ENCODE results near the gene DIP2C. TPM values are rescaled to one million over a fixed set of nuclear protein-coding genes. Genes with fewer than 3 reads are reported as not detected.

Gene DIP2C
- total RNA-seq, 4 donors from 2014 or later = 13.4 to 32.0 (median 18.4) TPM

DNA sequence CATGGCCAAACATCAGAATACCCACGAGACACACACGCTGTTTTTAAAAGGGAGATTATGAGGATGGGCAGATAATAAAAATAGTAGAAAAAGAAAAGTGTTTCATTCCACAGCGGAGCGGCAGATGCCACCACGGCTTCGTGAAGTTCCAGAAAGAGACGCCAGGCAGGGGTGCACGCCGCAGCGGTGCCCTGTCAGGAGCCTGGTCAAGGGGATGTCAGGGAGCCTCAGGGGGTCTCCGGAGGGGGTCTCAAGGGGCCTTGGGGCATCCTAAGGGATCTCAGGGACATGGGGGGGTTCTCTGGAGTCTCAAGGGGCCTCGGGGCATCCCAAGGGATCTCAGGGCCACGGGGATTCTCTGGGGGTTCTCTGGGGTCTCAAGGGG, 300.8 kb downstream of the DIP2C start:
- Histone ChIP-seq H3K27me3 (no peaks in the 10 kb centered on the region), H3K36me3 (peaks cover 0 to 7% (median 0%) of the 10 kb centered on the region in 4 donors), H3K9me3 (no peaks in the 10 kb centered on the region), H3K4me3 (no peak overlapping the region), H3K4me1 (peaks cover 0 to 13% (median 5%) of the 10 kb centered on the region in 4 donors), H3K27ac (peak overlapping the region in 1 of 4 donors; percentile 53)
- in situ Hi-C loops (cut with MboI; ENCODE audit: low pct_ligation_motif_present in 1 of 4, low pct_unique_long_range_greater_than_20kb in 1 of 4, low sequenced_read_pairs in 3 of 4) = no loop called here
- WGBS, 2 donors (ENCODE audit: low coverage in 1 of 2) = 20 to 87% methylated on average over 2 to 13 of the region's 13 CpGs
- intact Hi-C loops (cut with DNase I; ENCODE audit: low total_unique reads) = no loop called here
- TF ChIP-seq, protein P1, sequence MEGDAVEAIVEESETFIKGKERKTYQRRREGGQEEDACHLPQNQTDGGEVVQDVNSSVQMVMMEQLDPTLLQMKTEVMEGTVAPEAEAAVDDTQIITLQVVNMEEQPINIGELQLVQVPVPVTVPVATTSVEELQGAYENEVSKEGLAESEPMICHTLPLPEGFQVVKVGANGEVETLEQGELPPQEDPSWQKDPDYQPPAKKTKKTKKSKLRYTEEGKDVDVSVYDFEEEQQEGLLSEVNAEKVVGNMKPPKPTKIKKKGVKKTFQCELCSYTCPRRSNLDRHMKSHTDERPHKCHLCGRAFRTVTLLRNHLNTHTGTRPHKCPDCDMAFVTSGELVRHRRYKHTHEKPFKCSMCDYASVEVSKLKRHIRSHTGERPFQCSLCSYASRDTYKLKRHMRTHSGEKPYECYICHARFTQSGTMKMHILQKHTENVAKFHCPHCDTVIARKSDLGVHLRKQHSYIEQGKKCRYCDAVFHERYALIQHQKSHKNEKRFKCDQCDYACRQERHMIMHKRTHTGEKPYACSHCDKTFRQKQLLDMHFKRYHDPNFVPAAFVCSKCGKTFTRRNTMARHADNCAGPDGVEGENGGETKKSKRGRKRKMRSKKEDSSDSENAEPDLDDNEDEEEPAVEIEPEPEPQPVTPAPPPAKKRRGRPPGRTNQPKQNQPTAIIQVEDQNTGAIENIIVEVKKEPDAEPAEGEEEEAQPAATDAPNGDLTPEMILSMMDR (IDR thresholded peaks at IDR 0.05) = no peak
- TF ChIP-seq EP300 (IDR thresholded peaks at IDR 0.05; ENCODE audit: low read depth) = no peak
- no peak for TF ChIP-seq POLR2AphosphoS5 (IDR thresholded peaks at IDR 0.05)
- TF ChIP-seq POLR2A (IDR thresholded peaks at IDR 0.05) = no peak
- DNase-seq = no peak

DNA sequence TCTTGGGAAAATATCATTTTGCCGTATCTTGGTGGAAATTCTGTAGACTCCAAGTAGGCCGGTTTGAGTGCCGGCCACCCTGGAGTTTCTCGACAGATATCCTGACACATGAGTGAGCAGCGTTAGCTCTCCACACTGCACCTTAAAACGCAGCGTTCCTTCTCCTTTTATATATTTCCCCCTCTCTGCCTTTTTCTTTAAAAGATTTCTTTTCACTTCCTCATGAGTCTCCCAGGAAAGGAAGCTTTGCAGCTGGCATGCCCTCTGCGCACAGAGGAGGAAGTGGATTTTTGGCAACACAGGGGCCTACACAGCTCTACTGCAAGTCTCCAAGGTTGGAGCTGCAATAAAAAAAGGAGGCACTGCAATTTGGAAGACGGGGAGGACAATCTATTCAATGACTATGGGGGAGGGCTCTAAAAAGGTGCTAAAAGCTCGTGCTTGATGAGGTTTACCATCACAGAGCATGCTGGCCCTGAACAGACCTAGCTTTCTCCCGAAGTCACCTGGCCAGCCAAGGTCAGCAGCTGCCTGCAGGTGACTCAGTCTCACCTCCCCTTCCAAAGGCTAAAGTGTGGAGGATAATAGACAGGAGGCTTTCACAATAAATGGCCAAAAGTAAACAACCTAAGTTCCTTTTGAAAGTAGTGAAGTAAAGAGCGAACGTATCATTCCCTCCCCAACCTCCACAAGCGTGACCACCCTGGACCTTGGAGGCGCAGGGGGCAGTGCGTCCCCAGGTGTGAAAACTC, 301.4 kb downstream of the DIP2C start:
- no peaks in the 10 kb centered on the region for H3K27me3 ChIP-seq
- intact Hi-C loops (cut with DNase I; ENCODE audit: low total_unique reads) (no loop called here), in situ Hi-C loops (cut with MboI; ENCODE audit: low pct_ligation_motif_present in 1 of 4, low pct_unique_long_range_greater_than_20kb in 1 of 4, low sequenced_read_pairs in 3 of 4) (no loop called here)
- 45 to 57% methylated on average over 10 to 16 of the region's 16 CpGs for WGBS, 2 donors (ENCODE audit: low coverage in 1 of 2)
- no peaks in the 10 kb centered on the region for H3K9me3 ChIP-seq
- peaks cover 0 to 7% (median 0%) of the 10 kb centered on the region in 4 donors for H3K36me3 ChIP-seq
- H3K4me3 ChIP-seq = no peak overlapping the region
- no peak for TF ChIP-seq EP300 (IDR thresholded peaks at IDR 0.05; ENCODE audit: low read depth)
- TF ChIP-seq POLR2A (IDR thresholded peaks at IDR 0.05) = no peak
- TF ChIP-seq, protein P1 (IDR thresholded peaks at IDR 0.05) = no peak
- TF ChIP-seq POLR2AphosphoS5 (IDR thresholded peaks at IDR 0.05) = no peak
- DNase-seq = peak; percentile 38
- H3K27ac ChIP-seq = peak overlapping the region in 1 of 4 donors; percentile 53
- peaks cover 0 to 15% (median 7%) of the 10 kb centered on the region in 4 donors for H3K4me1 ChIP-seq

DNA sequence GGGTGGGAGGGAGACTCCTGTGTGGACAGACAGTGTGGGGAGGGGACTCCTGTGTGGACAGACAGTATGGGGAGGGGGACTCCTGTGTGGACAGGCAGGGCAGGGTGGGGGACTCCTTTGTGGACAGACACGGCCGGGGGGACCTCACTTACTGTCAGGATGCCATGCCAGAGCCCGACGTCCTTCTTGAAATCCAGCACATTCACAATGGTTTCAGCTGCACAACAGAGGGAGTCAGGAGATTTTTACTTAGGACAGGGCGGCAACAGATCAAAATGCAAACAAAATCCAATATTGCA, 301.9 kb downstream of the DIP2C start:
- H3K4me3 ChIP-seq = no peak overlapping the region
- H3K4me1 ChIP-seq = peaks cover 0 to 16% (median 8%) of the 10 kb centered on the region in 4 donors
- H3K36me3 ChIP-seq = peaks cover 0 to 8% (median 0%) of the 10 kb centered on the region in 4 donors
- peak overlapping the region in 1 of 4 donors; percentile 53 for H3K27ac ChIP-seq
- in situ Hi-C loops (cut with MboI; ENCODE audit: low pct_ligation_motif_present in 1 of 4, low pct_unique_long_range_greater_than_20kb in 1 of 4, low sequenced_read_pairs in 3 of 4) = no loop called here
- no peaks in the 10 kb centered on the region for H3K27me3 ChIP-seq
- TF ChIP-seq EP300 (IDR thresholded peaks at IDR 0.05; ENCODE audit: low read depth) = no peak
- TF ChIP-seq POLR2A (IDR thresholded peaks at IDR 0.05) = no peak
- WGBS, 2 donors (ENCODE audit: low coverage in 1 of 2) = 83 to 88% methylated on average over 1 to 5 of the region's 5 CpGs
- DNase-seq = no peak
- no peaks in the 10 kb centered on the region for H3K9me3 ChIP-seq
- intact Hi-C loops (cut with DNase I; ENCODE audit: low total_unique reads) = no loop called here

DNA sequence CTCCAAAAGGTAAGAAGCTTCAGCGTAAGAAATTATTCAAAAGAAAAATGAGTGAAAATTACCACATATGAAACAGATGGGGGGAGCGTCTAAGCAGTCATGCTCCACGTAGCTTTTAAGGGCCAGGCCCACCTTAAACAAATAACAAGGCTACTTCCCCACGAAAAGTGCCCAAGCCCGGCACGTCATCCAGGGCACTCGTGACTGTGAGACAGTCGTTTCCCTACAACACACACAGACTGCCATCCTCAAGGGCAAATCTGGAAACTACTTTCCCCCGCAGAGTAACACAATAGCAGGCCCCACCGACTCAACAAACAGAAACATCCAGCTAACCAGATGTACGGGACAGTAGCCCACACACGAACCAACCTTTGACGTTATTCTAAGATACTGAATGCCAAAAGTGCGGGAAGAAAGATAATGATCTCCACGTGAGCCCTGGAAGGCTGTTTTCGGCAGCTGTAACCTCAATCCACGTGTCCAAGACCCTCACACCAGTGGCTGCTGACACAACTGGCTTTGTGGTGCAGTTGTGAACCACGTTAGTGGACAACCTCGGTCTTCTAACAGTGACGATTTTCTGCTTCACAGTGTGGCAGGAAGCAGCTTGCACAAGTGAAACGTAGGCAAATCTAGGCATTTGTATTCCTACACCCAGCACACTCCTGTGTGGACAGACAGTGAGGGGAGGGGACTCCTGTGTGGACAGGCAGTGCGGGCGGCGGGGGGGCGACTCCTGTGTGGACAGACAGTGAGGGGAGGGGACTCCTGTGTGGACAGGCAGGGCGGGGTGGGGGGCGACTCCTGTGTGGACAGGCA, 302.5 kb downstream of the DIP2C start:
- intact Hi-C loops (cut with DNase I; ENCODE audit: low total_unique reads) (no loop called here), in situ Hi-C loops (cut with MboI; ENCODE audit: low pct_ligation_motif_present in 1 of 4, low pct_unique_long_range_greater_than_20kb in 1 of 4, low sequenced_read_pairs in 3 of 4) (no loop called here)
- Histone ChIP-seq H3K27me3 (no peaks in the 10 kb centered on the region), H3K27ac (peak overlapping the region in 1 of 4 donors; percentile 15), H3K9me3 (no peaks in the 10 kb centered on the region), H3K4me1 (peaks cover 0 to 16% (median 8%) of the 10 kb centered on the region in 4 donors), H3K36me3 (peaks cover 0 to 10% (median 0%) of the 10 kb centered on the region in 4 donors), H3K4me3 (no peak overlapping the region)
- TF ChIP-seq, protein P1 (IDR thresholded peaks at IDR 0.05) = no peak
- no peak for TF ChIP-seq POLR2AphosphoS5 (IDR thresholded peaks at IDR 0.05)
- no peak for TF ChIP-seq POLR2A (IDR thresholded peaks at IDR 0.05)
- TF ChIP-seq EP300 (IDR thresholded peaks at IDR 0.05; ENCODE audit: low read depth) = no peak
- WGBS, 2 donors (ENCODE audit: low coverage in 1 of 2) = 83% methylated on average over 24 of the region's 27 CpGs; no CpG with 5 or more reads in 1 of the 2 donors
- no peak for DNase-seq

Measured in transverse colon (tissue), 4 donors.